DMS 273 (cell line): ENCODE data around the gene ATP6V1G3.
A peak's percentile ranks its signal among the peaks of the same experiment; 100 is the strongest.
"Not testable (repeated sequence)": the region's sequence is repeated elsewhere in the genome, so short reads cannot be mapped to it uniquely, and the experiment has no call there.

ENCODE experiments used
- DNase-seq: peaks from one replicate; lab custom pipeline; 2025; ENCODE audit not compliant: unreplicated experiment; lab: John Stamatoyannopoulos, UW

The ATP6V1G3 gene

DNA sequence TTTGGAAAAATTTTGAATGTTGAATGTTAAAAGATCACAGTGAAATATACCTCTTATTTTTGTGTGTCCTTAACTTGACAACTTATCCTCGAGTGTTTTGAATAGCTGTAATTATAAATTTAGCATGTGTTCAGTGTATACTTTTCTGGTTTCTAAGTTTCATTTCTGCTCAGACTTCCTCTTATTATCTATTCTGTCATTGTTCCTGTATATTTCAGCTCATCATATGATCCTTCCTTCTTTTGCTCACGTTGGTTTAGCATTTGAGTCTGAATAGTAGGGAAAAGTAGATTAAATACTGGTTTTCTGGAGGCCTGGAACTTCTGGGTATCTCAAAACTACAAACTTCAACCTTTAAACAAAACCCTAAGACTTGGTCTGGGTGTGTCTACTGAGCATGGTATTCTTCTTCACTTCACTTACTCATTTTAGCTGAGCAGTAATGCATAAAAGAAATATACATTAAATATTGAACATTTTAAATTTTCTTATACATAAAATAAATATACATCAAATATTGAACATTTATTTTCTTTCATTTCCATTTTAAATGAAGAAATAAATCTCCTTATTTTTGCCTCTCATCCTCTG, 3.3 kb upstream of the ATP6V1G3 start:
- DNase-seq: no peak

DNA sequence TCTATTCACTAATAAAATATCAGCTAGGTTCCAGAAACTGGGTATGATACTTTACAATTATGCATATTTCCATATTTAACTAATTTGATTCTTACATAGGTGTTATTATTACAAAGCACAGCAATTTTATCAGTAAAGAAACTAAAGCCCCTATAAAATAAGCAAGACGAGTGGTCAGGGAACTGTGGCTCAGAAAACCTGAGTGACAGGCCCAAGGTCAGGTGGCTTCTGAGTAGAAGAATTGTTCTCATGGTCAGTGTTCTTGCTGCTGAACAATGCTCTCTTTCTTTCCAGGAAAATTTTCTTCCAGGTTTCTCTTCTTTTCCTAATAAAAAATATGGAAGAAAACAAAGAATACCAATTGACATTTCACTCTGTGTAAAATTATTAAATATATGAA, 2.2 kb upstream of the ATP6V1G3 start:
- no peak for DNase-seq

DNA sequence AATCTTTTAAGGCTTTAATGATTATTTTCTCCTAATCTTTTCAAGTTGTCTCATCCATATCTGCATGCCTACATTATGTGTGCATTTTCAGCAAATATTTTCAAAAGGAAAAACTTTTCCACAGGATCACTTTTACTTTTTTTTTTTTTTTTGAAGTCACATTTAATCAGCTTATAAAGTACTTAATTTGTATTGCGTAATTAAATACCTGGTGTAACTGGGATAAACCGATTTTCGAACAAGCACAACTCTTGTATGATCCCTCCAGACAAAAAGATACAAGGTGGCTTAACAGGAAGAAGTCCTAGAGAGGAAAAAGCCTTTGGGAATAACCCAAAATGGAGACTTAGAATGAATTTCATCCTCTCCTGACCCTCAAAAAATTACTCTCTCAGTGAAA, 1.3 kb upstream of the ATP6V1G3 start:
- no peak for DNase-seq

DNA sequence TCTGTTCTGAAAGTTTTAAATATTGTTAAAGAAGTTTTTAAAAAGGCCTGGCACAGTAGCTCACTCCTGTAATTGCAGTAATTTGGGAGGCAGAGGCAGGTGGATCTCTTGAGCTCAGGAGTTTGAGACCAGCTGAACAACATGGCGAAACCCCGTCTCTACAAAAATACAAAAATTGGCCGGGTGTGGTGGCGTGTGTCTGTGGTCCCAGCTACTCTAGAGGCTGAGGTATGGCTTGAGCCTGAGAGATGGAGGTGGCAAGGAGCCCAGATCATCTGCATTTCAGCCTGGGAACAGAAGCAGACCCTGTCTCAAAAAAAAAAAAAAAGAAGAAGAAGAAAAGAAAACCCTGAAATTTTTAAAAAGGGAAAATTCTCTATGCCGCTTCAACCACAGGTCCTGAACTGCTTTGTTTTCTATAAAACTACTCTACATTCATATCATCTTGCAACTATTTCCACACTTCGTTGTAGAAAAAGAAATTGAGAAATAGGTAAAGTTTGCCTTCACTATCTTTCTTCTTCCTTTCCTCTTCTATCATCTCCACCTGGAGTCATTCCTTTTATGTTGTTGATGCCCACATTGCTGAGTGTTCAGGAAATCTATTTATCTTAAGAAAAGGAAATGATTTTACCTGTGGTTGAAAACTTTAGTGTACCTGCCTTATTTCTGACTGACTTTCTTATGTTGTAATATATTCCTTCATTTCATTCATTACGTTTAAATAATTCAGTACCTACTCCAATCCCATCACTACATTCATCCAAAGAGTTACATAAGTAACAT, 1.7 kb downstream of the ATP6V1G3 start:
- no peak for DNase-seq

DNA sequence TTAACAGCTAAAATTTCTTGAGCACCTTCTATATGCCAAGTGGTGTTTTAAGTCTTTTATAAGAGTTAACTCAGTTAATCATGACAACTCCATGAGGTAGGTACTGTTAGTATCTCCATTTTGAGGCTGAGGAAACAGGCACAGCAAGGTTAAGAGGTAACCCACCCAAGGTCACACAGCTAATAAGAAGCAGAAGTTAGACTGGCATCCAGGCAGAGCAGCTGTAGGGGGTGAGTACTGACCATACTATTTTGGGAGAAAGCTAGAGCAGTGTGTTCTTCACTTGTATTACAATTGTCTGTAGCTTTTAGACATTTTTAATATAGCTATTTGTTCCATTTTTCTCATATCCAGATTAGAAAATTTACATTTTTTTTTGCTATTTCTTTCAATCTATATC, 4.8 kb downstream of the ATP6V1G3 start:
- DNase-seq: no peak

DNA sequence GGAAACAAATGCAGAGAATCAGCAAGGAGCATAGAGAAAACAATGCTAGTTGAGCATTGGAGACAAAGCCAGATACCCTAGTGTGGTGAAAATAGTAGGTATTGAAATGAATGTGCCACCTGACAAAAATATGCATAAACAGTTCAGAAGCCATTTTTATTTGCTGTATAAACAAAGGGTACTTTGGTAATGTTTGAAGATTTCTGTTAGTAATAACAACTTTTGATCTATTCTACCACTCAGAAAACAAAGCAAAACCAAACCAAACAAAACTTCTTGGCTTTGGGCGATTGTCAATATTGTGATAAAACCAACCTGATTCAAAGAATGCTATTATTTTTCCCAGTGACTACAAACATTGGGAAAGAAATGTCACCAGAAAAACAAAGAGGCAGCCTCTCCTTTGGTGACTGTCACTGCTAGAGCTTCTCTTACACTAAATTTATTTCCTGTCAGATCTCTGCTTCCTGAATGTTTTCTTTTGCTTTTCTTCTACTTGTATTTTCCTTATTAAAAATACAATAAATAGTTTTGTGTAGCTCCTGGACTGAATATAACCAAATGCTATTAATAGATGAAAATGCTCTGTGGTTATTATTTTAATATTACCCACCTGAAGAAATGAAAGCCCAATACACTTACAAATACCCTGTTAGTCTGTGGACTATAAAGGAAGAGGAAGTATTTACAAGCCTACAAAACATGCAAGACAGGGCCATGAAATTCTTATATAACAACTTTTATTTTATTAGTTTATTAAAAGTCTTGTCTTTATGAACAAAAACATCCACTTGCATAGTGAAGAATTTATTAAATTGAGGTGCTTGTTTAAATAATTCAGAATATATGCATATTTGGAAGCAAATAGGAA, 5.7 kb downstream of the ATP6V1G3 start:
- no peak for DNase-seq

DNA sequence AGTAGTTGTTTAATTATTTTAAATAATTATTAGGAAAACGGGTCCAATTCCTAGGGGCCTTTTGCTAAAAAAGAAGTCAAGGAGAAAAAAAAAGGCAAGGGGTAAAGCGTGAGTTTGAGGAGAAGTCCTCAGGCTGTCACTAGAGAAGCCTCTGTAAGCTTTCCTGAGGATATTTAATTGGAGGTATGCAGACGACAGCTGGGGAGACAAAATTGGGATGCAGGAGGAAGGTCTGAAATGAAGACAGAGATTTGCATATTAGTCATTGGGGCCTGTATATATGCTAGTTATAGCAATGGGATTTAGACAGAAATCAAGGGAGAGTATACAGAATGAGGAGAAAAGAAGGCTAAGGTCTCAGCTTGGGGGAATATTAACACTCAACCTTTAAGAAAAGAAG, 8.6 kb downstream of the ATP6V1G3 start:
- peak; percentile 56 for DNase-seq

DNA sequence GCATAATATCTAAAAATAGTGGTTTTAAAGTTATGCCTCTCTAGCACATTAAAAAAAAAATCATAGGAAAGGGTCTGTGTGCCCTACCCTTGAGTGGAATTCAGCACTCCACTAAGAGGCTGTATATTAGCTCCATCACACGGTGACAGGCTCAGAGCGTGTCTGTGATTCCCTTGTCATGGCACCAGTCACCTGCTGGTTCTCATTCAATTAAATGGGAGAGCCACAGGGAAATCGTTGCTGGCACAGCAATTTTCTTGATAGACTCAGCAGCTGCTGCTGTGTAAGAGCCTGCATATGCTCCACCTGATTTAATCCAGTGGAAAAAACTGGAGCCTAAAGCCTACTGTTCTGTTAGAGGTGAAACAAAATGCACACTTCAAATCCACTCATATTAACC, 9.5 kb downstream of the ATP6V1G3 start:
- DNase-seq: peak; percentile 78

DNA sequence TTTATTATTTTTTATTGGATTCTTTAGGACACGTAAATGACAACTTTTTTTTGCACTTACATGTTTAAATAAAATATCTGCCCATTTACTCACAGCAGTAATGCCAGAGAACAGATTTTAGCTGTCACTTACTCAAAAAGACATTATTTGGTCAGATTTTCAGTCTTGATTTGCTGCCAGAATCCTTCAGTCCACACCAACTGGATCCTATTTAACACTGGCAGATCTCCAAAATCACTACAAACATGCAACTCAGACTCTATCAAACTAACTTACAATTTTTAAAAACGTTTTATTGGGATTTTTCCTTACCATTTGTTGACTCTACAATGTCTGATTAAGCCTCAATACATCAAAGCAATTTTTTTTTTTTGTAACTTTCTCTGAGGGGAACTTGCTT, 11.1 kb downstream of the ATP6V1G3 start:
- DNase-seq: peak; percentile 69

DNA sequence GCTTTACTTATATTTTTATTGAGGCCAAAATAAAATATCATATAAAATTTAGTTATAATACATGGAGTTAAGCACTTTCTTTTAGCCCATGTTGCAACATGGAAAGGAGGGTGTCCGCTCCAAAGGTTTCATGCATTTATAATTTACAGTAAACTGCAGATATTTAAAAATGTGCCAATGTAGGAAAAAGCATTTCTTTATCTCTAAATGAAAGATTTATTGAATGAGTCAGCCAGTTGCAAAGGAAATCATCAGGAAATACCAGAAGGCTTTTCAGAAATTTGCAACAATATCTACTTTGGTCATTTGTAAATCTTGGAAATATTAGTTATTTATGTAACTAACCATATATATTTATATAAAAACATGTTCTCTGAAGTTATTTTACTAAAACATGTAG, 12.1 kb downstream of the ATP6V1G3 start:
- no peak for DNase-seq

DNA sequence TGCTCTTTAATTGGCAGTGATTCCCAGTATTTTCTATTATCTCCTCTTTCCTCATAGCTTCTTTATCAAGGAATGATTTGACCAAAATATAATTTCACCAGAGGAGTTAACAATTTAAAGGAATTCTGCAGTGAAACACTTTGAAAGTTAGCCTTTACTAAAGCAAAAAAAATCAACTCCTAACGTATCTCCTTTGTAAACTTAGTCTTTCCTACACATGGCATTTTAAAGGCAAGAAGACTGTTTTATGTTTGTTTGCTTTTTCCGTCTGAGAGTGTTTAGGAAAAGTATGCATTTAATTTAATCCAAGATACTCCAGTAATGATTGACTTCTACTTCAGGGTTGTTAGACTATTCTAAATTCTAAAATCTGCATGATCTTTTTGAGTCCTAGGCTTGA, 15.9 kb downstream of the ATP6V1G3 start:
- DNase-seq: no peak

DNA sequence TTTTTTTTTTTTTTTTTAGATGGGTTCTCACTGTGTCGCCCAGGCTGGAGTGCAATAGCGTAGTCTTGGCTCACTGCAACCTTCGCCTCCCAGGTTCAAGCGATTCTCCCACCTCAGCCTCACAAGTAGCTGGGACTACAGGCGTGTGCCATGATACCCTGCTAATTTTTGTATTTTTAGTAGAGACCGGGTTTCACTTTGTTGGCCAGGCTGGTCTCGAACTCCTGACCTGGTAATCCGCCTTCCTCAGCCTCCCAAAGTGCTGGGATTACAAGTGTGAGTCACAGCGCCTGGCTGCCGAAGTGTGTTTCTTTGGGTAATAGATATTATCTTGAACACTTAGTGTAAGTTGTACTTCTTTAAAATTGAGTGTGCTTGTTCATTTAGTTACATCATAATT, 16.4 kb downstream of the ATP6V1G3 start:
- DNase-seq: not testable (repeated sequence)

DNA sequence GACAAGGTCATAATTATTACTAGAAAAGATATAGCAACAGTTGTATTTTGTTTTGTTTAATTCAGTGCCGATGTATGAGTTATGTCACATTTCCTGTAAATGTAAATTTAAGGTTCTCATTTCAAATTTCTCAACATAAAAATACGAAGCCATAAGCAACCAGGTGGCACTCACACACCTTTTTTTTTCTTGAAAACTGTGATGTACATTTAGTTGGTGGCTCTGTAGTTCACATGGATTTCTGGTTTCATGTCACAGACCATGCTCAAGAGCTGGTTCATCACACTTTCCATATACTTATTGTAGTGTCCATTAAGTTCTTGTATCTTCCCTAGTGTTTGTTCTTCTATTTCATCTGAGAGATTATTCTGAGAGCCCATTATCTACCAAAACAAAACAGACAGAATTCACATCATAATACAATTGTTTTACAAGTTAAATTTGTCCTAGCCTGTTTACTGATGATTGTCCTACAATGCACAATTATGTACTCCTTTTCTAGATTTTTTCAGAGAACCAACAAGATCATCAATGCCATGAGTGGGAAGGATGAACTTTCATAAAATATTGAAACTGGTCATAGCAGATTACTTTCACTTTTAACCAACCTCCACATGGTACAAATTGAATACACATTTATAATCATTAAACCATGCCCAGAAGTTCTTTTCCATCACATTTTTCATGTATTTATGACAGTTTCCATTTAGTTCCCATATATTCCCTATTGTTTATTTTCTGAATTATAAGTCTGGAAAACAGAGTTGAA, 17.1 kb downstream of the ATP6V1G3 start:
- DNase-seq: no peak

DNA sequence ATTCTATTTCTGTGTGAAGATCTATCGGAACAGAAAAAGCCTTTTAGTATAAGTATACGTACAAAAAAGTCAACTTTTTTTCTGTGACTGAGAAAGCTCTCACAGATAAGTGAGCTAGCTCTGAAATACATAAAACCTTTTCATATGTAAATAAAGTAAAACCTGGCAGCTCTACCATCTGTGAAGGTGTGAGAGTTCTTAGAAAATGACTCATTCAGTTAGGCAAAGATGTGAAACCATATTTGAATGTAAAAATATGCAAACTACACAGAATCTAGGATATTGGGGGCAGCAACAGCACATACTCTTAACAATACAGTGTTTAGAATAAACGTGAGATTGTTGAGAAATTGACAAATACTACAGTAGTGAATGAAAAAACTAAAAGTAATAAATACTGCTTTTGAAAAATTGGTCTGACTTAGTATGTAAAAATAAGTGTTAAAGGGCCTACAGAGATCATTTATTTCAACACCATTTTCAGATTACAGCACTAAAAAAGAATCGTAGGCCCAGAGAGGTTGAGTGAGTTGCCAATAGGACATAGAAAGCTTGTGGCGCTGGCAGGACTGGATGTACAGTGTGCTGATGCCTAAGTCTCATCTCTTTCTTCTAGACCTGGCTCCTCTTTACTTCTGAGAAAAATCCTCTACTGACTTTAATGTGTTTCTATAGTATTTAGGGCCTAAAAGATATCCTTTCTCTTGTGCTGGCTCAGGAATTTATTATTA, 19.8 kb downstream of the ATP6V1G3 start:
- DNase-seq: no peak

DNA sequence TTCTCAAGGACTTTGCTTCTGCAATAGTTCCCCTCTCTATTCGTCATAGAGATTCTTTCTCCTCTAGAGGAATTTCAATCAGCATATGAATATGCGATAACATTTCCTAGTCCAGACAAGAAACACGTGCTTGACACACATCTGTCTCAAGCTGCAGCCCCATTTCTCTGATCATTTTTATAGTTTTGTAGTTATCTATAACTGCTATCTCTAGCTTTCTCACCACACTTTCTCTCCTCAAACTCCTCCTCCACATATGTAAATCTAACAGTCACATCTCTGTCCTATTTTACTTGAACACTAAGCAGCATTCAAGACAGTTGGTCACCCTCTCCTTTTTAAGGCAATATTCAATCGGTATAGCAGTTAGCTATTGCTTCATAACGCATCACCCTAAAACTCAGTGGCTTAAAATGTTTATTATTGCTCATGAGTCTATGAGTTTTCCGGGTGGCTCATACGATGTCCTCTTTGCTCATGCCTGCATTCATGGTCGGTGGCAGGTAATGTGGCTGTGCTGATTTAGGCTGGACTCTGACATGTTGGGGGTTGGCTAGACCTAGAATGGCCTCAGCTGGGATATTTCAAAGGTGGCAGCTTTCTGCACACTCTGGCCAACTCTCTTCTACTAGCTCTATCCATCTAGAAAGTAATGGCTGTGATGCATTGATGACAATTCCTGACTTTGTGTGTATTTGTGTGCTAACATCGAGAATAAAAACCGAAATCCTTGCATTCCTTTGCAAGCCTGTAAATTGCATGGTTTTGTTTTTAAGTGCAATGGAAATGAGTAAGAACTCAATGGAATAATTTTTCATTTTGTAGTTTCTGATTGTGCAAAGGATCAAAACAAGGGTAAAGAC, 20.6 kb downstream of the ATP6V1G3 start:
- DNase-seq: no peak

DNA sequence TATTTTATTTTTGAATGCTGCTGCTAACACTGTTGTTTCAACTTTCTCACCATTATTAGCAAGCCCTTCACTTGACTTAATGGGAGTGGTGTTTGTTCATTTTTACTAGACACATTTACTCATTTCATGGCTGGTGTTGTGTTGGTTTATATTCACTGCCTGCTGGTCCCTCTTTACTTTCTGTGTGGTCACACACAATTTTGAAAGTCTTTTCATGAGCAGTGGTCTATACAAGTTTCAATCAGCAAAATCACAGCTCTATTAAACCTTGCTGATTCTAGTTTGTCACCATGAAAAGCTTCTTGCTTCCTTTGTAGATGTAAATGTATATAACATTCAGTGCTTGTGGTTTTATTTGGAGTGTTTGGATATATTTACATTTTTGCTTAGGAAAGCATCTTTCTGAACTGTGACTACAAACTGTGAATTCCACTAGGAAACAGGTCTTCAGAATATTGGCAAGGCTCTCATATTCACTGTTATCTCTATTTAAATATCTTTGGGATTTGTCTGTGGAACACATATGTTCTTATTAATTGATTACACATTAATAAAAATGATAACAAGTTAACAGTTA, 22.8 kb downstream of the ATP6V1G3 start:
- no peak for DNase-seq

DNA sequence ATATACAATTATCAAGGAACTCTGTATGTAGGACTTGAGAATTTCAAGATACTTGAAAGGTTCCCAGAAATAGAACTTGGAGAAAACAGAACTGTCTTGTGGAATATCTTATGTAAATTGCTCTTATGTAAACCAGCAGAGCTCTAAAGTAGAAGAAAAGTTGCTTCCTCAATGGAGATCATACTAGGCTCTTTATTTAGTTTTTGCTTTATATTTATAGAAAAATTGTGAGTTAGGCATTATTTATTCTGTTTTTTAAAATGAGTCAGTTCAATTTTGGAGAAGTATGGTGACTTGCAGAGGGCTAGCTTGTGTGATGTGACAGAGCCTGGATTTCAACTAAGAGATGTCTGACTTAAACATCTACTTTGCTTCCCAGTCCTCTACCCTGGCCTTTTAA, 40.4 kb downstream of the ATP6V1G3 start:
- DNase-seq: no peak

DNA sequence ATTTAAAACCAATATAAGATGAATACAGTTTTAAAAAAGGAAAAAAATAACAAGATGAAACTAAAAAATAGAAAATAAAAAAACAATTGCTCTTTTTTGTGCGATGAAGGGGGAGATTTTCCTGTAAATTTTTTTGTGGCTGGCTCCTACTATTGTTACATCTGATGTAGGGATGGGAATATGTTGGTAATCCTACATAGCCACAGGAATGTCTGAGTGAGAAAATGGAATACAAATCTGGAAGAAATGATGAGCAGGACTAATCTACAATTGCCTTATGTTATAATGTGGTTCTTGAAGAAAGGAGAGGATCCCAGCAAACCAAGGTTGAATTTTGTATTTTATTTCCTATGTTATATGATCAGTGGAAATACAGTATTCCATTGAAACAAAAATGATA, 40.9 kb downstream of the ATP6V1G3 start:
- DNase-seq: no peak

DNA sequence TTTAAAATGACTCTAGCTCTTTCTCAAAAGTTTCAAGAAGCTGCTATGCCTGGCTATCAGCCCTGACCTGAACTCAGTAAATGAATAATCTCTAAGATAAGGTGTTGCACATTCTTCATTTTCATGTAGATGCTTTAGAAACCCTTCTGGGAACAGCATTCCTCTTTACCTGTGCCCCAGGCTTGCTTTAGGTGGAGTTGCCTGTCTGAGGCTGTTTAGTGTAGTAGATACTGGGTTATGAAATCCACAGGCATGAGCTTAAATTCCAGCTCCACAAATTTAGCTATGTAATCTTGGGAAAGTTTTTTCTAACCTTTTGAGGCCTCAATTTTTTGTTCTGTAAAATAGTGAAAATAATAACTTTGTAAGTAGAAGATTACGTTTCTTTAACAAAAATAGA, 41.6 kb downstream of the ATP6V1G3 start:
- DNase-seq: no peak

DNA sequence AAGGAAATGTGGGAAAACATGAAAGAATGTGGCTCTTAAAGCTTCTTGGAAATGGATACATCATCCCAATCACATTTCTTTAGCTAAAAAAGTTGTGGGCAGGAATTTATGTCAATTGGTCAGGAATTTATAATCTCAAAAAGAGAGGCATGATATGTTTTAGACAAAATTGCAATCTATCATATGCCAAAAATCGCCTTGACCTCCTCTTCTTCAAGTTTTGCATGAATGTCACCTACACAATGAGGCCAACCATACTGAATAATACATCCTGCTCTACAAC, 42.4 kb downstream of the ATP6V1G3 start:
- no peak for DNase-seq
